Hematopoietic multipotent progenitor cell treated with erythropoietin and hydrocortisone succinate and interleukin-3 and kit ligand, for 8 days (in vitro differentiated cells): ENCODE measurements around the gene DCAF11.
A peak's percentile ranks its signal among the peaks of the same experiment; 100 is the strongest.

Experiments
- DNase-seq: peaks from one replicate; pipeline ENCODE4 v3.0.0-alpha.2; 2015

DCAF11 gene

GRCh38 chr14:24122898-24123297 lies 8.3 kb downstream of the DCAF11 start:
- peak; percentile 55 for DNase-seq

DNA sequence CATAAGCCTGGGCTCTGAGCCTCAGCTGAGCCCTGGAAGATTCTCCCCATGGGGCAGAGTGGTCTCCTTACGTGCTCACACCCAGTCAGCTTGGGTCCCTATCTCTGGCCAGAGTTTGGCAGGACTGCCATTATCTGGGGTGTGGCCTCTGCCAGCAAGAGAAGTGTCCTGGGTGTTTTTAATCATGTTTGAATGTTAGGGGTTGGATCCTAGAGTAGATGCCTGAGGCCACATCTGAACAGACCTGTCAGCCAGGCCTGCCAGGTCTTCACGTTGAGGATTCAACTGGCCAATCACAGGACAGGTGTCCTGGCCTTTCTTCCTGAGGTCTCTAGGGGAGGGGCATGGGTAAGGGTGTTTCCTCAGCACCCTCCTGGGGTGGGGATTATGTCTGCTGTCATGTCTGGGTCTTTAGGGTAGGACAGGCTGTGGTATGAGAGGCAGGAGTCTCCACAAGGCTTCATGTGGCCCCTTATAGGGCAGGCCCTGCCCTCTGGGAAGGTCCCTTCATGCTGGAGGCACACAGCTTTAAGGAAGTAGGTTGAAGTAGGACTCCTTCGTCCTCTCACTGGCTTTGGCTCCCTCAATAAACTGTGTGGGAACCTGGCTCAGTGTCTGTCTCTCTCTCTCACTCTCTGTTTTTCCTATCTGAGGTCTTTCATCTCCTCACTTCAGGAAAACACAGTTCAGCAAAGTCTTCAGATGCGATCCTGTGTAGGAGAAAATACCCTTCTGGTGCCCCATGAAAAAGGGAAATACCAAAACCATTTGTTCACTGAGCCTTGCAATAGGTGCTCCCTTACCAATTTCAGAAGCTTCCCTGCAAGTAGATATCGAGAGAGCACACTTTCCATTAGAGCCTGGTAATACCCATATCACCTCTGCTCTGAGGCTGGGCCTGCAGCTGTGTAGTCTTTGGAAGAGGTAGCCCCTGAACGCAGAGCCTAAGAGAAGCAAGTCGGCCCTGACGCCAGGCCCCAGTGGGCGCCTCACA lies 9.1 kb downstream of the DCAF11 start:
- DNase-seq: peak; percentile 96

GRCh38 chr14:24126939-24127338 lies 12.4 kb downstream of the DCAF11 start:
- no peak for DNase-seq

- no peak for DNase-seq
Observed at GRCh38 chr14:24127673-24128072, 13.1 kb downstream of the DCAF11 start.

DNA sequence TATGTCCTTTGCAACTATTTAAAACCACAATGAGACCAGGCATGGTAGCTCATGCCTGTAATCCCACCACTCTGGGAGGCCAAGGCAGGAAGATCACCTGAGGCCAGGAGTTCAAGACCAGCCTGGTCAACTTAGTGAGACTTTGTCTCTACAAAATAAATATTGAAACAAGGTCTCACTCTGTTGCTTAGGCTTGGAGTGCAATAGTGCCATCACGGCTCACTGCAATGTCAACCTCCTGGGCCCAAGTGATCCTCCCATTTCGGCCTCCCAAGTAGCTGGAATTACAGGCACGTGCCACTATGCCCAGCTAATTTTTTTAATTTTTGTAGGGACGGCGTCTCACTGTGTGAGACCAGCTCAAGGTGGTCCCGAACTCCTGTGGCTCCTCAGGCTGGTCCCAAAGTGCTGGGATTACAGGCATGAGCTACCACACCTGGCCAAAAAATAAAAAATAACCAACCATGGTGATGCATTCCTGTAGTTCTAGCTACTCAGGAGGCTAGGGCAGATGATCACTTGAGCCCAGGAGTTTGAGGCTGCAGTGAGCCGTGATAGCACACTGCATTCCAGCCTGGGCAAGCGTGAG lies 14.9 kb downstream of the DCAF11 start:
- DNase-seq: no peak

DNA sequence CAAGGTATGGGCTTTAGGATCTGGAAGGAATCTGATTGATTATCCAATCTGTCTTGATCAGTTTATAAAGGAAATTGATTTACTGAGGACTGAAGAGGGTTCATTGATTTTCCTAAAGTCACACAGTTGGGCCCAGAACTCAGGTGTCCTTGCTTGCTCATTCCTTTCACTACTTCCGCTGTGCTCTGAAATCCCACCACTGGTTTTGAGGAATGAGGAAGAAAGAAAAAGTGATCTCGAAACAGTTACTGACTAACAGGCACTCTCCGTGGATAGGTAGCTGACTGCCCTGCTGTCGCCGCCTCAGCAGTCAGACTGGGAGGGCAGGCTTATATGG lies 15.8 kb downstream of the DCAF11 start, which contains the start of gene FITM1:
Gene FITM1 (plus strand): TSS at position 280 of the 337 bp plus-strand sequence. CDS start 905 bp downstream, outside the sequence.
- no peak for DNase-seq

DNA sequence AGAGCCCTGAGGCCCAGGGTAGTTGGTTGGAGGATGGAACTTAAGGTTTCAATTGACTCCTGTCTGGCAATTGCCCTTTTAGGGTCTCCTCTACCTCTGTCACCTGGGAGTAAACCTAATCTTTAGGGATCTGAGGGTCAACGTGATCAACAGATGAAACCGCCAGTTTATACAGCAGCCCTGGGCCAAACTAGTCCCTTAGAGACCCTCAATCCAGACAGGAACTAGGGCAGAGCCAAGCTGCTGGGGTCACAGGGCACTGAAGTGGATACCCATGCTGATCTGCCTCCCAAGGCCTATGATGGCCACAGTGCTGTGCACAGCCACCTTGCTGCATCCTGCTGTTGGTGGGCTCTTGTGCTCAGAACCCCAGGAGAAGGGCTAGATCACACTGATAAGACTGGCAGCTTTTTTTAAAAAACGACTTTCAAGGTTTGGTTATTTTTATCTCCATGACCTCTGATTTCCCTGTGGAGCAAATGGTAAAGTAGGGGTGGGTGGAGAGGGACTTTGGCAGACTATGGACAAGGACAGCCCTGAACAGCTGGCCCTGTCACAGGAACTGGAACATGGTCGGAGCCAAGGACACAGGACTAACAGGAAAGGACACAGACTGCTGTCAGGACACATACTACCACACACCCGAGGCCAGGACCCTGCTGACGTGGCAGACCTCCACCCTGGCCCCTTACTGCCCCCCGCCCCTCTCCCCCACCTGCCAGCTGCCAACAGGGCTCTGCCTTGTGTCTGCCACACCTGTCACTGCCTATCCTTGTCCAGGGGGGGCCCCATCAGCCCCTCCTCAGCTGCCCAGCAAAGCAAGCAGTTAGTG lies 16.4 kb downstream of the DCAF11 start:
- DNase-seq: no peak

DNA sequence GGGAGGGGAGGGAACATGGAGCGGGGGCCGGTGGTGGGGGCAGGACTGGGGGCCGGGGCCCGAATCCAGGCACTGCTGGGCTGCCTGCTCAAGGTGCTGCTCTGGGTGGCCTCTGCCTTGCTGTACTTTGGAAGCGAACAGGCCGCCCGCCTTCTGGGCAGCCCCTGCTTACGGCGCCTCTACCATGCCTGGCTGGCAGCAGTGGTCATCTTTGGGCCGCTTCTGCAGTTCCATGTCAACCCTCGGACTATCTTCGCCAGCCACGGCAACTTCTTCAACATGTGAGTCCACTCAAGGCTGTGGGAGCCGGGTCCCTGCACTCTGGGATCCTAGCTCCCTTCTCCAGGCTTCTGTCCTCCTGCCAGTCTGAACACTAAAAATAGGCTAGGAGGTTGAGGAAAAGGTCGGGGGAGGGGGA lies 17.0 kb downstream of the DCAF11 start:
- no peak for DNase-seq

DNA sequence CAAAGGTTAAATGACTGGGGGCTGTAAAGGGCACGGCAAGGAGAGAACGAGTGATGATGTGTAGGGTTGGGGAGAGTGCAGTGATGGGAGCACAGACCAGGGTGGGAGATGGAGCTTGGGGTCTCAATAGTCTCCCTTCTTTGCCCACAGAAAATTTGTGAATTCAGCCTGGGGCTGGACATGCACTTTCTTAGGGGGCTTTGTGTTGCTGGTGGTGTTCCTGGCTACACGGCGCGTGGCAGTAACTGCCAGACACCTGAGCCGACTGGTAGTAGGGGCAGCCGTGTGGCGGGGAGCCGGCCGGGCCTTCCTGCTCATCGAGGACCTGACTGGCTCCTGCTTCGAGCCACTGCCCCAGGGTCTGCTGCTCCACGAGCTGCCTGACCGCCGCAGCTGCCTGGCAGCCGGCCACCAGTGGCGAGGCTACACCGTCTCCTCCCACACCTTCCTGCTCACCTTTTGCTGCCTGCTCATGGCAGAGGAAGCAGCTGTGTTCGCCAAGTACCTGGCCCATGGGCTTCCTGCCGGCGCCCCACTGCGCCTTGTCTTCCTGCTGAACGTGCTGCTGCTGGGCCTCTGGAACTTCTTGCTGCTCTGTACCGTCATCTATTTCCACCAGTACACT lies 17.6 kb downstream of the DCAF11 start:
- no peak for DNase-seq

- no peak for DNase-seq
Observed at GRCh38 chr14:24132976-24133375, 18.4 kb downstream of the DCAF11 start.

- peak; percentile 56 for DNase-seq
Observed at GRCh38 chr14:24133735-24134134, 19.2 kb downstream of the DCAF11 start.

DNA sequence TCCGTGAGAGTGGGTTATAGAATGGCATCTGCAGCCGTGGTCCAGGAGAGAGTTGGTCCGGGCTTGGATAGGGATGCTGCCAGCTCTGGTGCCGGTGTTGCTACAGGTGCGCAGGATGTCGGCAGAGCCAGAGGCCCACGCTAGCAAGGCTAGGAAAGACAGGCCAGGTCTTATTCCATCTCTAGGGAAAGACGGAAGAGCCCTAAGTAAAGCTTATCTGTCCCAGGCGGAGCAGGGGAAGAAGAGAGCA lies 20.9 kb downstream of the DCAF11 start:
- no peak for DNase-seq

DNA sequence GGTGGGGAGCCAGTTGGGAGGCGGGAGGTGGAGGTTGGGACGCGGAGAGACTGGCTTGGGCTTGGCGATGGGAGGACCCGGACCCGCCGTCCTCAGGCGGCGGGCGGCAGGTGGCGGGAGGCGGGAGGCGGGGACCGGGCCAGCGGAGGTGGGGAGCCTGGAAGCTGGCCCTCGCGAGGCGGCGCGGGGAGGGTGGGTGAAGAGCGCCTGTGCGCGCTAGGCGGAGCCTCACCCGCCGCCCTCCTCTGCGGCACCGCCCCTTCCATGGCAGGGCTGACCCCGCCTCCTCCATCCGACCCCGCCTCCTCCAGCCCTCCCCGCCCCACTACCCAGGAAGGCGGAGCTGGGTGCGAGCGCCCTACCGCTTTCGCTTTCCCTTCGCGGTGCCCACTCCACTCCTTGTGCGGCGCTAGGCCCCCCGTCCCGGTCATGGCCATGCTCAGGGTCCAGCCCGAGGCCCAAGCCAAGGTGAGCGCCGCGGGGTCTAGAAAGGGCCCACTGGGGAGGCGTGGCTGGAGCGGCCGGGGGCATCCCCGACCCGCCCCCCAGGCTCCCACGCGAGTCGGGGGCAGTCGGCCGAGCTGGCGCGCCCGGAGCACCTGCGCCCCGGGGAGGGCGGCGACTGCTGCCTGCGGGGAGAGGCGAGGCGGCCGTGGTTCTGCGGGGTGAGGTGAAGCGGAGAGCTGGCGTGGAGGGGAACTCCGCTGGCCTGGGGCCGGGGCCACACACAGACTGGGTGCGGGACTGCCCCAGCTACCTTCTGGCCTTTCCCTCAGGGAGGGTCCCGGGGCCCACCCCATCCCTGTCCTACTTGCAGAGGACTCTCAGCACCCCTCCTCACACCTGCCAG lies 21.5 kb downstream of the DCAF11 start, which contains the start of gene PSME1:
Gene PSME1 (plus strand): TSS at position 361 of the 850 bp plus-strand sequence. CDS start 69 bp downstream, at position 430.
- peak; percentile 90 for DNase-seq

- DNase-seq: no peak
Observed at GRCh38 chr14:24136684-24137528, 22.3 kb downstream of the DCAF11 start.

- no peak for DNase-seq
Observed at GRCh38 chr14:24137529-24138395, 23.2 kb downstream of the DCAF11 start.

DNA sequence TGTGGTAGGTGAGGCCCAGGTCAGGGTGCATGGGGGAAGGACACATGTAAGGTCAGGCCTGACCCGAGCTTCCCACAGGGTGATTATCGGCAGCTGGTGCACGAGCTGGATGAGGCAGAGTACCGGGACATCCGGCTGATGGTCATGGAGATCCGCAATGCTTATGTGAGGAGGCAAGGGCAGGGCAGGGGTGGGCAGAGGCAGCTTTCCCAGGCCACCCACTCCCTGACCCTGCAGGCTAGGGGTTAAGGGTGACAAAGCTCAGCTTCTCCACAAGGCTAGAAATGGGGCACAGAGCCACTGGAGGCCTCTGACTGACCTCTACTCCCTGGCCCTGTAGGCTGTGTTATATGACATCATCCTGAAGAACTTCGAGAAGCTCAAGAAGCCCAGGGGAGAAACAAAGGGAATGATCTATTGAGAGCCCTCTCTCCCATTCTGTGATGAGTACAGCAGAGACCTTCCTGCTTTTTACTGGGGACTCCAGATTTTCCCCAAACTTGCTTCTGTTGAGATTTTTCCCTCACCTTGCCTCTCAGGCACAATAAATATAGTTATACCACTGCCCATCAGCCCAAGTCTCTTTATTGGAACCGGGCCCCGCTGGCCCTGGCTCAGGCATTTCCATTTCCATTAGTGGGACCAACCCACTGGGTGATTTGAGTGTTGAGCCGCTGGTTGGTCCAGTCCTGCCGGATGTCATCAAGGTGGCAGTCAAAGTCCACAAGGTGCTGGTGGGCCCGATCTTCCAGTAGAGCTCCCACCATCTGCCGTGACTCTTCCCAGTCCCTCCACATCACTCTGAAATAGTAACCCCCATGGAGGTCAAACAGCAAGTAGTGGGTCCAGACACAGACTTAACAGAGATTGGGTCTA lies 24.1 kb downstream of the DCAF11 start:
- DNase-seq: no peak

GRCh38 chr14:24139272-24139934 lies 24.8 kb downstream of the DCAF11 start:
- no peak for DNase-seq
